ENCODE measurements around the gene SIM1. TPM values are rescaled to one million over a fixed set of nuclear protein-coding genes. Genes with fewer than 3 reads are reported as not detected.

The SIM1 gene
- total RNA-seq, 2 donors from 2014 or later: not detected

GRCh38 chr6:100455230-100456124, 9.2 kb downstream of the SIM1 start:
- Histone ChIP-seq H3K36me3 (no peaks in the 10 kb centered on the region), H3K9me3 (no peaks in the 10 kb centered on the region), H3K4me3 (no peak overlapping the region), H3K4me1 (ENCODE audit: control insufficient read depth in 1 of 2, low read depth in 2 of 2) (peaks cover 0 to 6% of the 10 kb centered on the region in 2 donors), H3K27me3 (replicated peaks; ENCODE audit: insufficient read depth) (peaks cover 66% of the 10 kb centered on the region), H3K27ac (peak overlapping the region in 1 of 2 donors; percentile 49)
- TF ChIP-seq, protein P1, sequence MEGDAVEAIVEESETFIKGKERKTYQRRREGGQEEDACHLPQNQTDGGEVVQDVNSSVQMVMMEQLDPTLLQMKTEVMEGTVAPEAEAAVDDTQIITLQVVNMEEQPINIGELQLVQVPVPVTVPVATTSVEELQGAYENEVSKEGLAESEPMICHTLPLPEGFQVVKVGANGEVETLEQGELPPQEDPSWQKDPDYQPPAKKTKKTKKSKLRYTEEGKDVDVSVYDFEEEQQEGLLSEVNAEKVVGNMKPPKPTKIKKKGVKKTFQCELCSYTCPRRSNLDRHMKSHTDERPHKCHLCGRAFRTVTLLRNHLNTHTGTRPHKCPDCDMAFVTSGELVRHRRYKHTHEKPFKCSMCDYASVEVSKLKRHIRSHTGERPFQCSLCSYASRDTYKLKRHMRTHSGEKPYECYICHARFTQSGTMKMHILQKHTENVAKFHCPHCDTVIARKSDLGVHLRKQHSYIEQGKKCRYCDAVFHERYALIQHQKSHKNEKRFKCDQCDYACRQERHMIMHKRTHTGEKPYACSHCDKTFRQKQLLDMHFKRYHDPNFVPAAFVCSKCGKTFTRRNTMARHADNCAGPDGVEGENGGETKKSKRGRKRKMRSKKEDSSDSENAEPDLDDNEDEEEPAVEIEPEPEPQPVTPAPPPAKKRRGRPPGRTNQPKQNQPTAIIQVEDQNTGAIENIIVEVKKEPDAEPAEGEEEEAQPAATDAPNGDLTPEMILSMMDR (IDR thresholded peaks at IDR 0.05): no peak
- DNase-seq (ENCODE audit: low spot score): no peak
- no peak for ATAC-seq (ENCODE audit: insufficient number of reproducible peaks, low FRiP score, low read depth)

GRCh38 chr6:100454551-100455229, 10.0 kb downstream of the SIM1 start:
- H3K27me3 ChIP-seq (replicated peaks; ENCODE audit: insufficient read depth): peaks cover 59% of the 10 kb centered on the region
- DNase-seq (ENCODE audit: low spot score): no peak
- ATAC-seq (ENCODE audit: insufficient number of reproducible peaks, low FRiP score, low read depth): no peak
- TF ChIP-seq, protein P1 (IDR thresholded peaks at IDR 0.05): no peak
- no peak overlapping the region for H3K4me3 ChIP-seq
- H3K36me3 ChIP-seq: no peaks in the 10 kb centered on the region
- H3K27ac ChIP-seq: no peak overlapping the region
- no peaks in the 10 kb centered on the region for H3K9me3 ChIP-seq
- H3K4me1 ChIP-seq (ENCODE audit: control insufficient read depth in 1 of 2, low read depth in 2 of 2): peaks cover 0 to 6% of the 10 kb centered on the region in 2 donors

DNA sequence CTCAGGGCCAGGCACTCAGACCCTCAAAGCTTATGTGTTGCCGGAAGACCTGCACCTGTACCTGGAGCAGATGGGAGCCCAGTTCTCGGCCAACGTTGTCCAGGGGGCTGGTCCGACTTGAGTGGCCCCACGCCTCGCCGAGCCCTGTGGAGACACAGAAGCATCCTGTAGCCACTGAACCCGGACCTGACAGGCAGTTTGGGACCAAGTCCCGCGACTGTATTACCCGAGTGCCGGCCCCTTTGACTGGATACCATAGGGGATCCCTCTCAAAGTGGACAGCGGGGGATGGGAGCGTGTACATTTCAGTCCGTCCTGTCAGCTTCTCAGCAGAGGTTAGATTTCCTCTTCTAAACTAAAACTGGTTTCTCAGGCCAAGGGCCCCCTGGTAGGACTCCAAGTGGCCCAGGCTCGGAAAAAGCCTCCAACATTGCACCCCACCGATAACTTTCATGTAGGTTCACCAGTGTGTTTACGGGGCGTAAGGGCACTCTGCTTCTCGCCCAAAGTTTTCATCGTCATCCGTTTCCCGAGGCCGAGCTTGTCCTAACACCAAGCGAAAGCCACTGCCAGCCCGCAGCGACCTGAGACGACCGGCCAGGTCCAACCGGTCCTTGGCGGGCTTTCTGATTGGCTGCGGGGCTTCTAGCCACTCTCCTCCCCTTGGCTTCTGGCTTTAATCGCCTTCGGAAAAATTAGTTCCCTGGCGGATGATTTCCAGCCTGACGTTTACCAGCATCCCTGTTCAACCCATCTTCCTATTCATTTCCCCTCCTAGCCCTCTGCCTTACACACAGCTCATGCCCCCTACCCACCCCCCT, 10.8 kb downstream of the SIM1 start:
- DNase-seq (ENCODE audit: low spot score): no peak
- peaks cover 0 to 6% of the 10 kb centered on the region in 2 donors for H3K4me1 ChIP-seq (ENCODE audit: control insufficient read depth in 1 of 2, low read depth in 2 of 2)
- no peak for ATAC-seq (ENCODE audit: insufficient number of reproducible peaks, low FRiP score, low read depth)
- no peak overlapping the region for H3K27ac ChIP-seq
- TF ChIP-seq, protein P1 (IDR thresholded peaks at IDR 0.05): no peak
- peaks cover 61% of the 10 kb centered on the region for H3K27me3 ChIP-seq (replicated peaks; ENCODE audit: insufficient read depth)
- no peaks in the 10 kb centered on the region for H3K36me3 ChIP-seq
- peak overlapping the region; percentile 13 for H3K4me3 ChIP-seq
- no peaks in the 10 kb centered on the region for H3K9me3 ChIP-seq

DNA sequence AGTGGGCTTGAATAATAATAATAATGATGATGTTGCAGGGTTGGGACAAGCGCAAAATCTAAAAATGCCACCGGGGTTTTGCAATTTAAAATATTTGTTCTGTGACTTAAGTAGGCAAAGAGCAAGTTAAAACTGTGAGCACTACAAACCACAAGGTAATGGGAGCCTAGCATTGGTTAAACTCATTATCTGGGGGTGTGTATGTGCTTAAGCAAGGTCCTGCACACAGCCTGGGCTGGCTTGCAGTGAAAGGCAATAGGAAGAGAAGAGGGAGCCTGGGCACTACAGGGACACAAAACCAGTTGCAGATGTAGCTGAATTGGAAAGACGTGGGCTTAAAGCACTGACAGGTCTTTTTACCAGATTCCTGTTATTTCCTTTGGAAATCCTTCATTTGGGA, 11.7 kb downstream of the SIM1 start:
- peaks cover 61% of the 10 kb centered on the region for H3K27me3 ChIP-seq (replicated peaks; ENCODE audit: insufficient read depth)
- H3K4me1 ChIP-seq (ENCODE audit: control insufficient read depth in 1 of 2, low read depth in 2 of 2): peaks cover 0 to 4% of the 10 kb centered on the region in 2 donors
- DNase-seq (ENCODE audit: low spot score) (no peak), ATAC-seq (ENCODE audit: insufficient number of reproducible peaks, low FRiP score, low read depth) (no peak)
- TF ChIP-seq, protein P1 (IDR thresholded peaks at IDR 0.05): no peak
- no peaks in the 10 kb centered on the region for H3K9me3 ChIP-seq
- no peak overlapping the region for H3K4me3 ChIP-seq
- H3K27ac ChIP-seq: no peak overlapping the region
- H3K36me3 ChIP-seq: no peaks in the 10 kb centered on the region
